HepG2 (cell line): Measurements from ENCODE around the gene ANKRD39. TPM values are rescaled to one million over a fixed set of nuclear protein-coding genes. Genes with fewer than 3 reads are reported as not detected.

Source experiments
- ATAC-seq: fragments of 200-7000 bp; cut with Tn5 transposase; 3 replicates; pipeline ENCODE4 v1.9.1; 2020; ENCODE audit warnings: mild to moderate bottlenecking, moderate library complexity
- BruUV-seq: library from RNA; stranded (reverse); fragments of 400-500 nt; replicated peaks from 2 replicates; lab custom pipeline; 2021; lab: Mats Ljungman, UMichigan
- CTCF ChIA-PET: fragments of 300-600 bp; formaldehyde crosslinking; extraction: SDS; loops from one replicate; lab custom pipeline; 2021; ENCODE audit warnings: low total read pairs, inconsistent platforms, low intra/inter-chr PET ratio; lab: Yijun Ruan, JAX
- POLR2A ChIA-PET: fragments of 350-600 bp; sonication (Branson Sonifier 250); formaldehyde crosslinking; loops from one replicate; lab custom pipeline; 2020; ENCODE audit warnings: antibody characterized with exemption, inconsistent platforms; lab: Yijun Ruan, JAX
- DNase-seq: peaks from one replicate; pipeline ENCODE4 v3.0.0-alpha.2; 2015; ENCODE audit warnings: low spot score
- FAIRE-seq: peaks from 3 replicates; lab custom pipeline; 2011; peaks lifted over from hg19 to GRCh38; lab: Jason Lieb, UNC
- H2AFZ ChIP-seq: one replicate; pipeline ENCODE4 v1.6.1; 2011; ENCODE audit warnings: low read length, inconsistent platforms
- H3K27ac ChIP-seq: fragments of 300-600 bp; 3 replicates; pipeline ENCODE4 v1.8.0; 2011; ENCODE audit warnings: mixed run types, mild to moderate bottlenecking, mixed read lengths, low read length, inconsistent platforms; ENCODE audit not compliant: insufficient read depth; ENCODE audit errors: extremely low read length
- H3K27me3 ChIP-seq, 2 experiments: fragments of 200-600 bp in 1 of 2; 2 replicates in 1 of 2; 3 replicates in 1 of 2; pipeline versions ENCODE4 v1.6.0 to v1.8.0; 2011; ENCODE audit warnings: low read length in 2 of 2, mild to moderate bottlenecking in 2 of 2, moderate library complexity in 2 of 2, inconsistent platforms in 1 of 2; ENCODE audit not compliant: insufficient read depth in 2 of 2, control insufficient read depth in 1 of 2
- H3K36me3 ChIP-seq, 2 experiments: fragments of 200-600 bp in 1 of 2; replicated peaks in 1 of 2; 2 replicates in 1 of 2; 3 replicates in 1 of 2; pipeline versions ENCODE4 v1.5.1 to v1.8.0; 2011; ENCODE audit warnings: low read length in 2 of 2, inconsistent platforms in 1 of 2; ENCODE audit not compliant: insufficient read depth in 2 of 2, control insufficient read depth in 1 of 2
- H3K4me1 ChIP-seq: 2 replicates; pipeline ENCODE4 v1.5.1; 2012; ENCODE audit warnings: low read length, inconsistent platforms; ENCODE audit not compliant: insufficient read depth
- H3K4me2 ChIP-seq: 2 replicates; pipeline ENCODE4 v1.6.0; 2011; ENCODE audit warnings: low read depth, low read length, inconsistent platforms
- H3K4me3 ChIP-seq, 3 experiments: fragments of 200-600 bp in 1 of 3; sonication (generic), shearing (Covaris generic) in 1 of 3; replicated peaks in 1 of 3; 2 replicates each; pipeline ENCODE4 v1.5.1; 2011 to 2016; ENCODE audit warnings: low read length in 3 of 3, inconsistent platforms in 2 of 3, low read depth in 2 of 3, mild to moderate bottlenecking in 2 of 3, control low read depth in 1 of 3, mixed read lengths in 1 of 3; ENCODE audit not compliant: insufficient read depth in 1 of 3
- H3K79me2 ChIP-seq: one replicate; pipeline ENCODE4 v1.6.1; 2011; ENCODE audit warnings: low read length, inconsistent platforms; ENCODE audit not compliant: insufficient read depth
- H3K9ac ChIP-seq: 2 replicates; pipeline ENCODE4 v1.6.0; 2011; ENCODE audit warnings: mild to moderate bottlenecking, low read depth, low read length, inconsistent platforms; ENCODE audit not compliant: insufficient read depth
- H3K9me3 ChIP-seq: 2 replicates; pipeline ENCODE4 v1.5.1; 2012; ENCODE audit warnings: mild to moderate bottlenecking, low read length
- H4K20me1 ChIP-seq: 2 replicates; pipeline ENCODE4 v1.6.0; 2011; ENCODE audit warnings: inconsistent platforms, mild to moderate bottlenecking, low read length, moderate library complexity; ENCODE audit not compliant: insufficient read depth
- ATF1 ChIP-seq: IDR thresholded peaks from 2 replicates; pipeline ENCODE4 v1.6.1; 2016; ENCODE audit warnings: mild to moderate bottlenecking, control low read depth
- CEBPB ChIP-seq: IDR thresholded peaks from 2 replicates; pipeline ENCODE4 v1.6.1; 2011; ENCODE audit warnings: low read depth, low read length, improper control_type of control experiment, borderline replicate concordance
- GABPB1 ChIP-seq: IDR thresholded peaks from 2 replicates; pipeline ENCODE4 v1.6.1; 2016; ENCODE audit warnings: mild to moderate bottlenecking, missing genetic modification reagents, moderate library complexity, missing compliant biosample characterization
- MAF1 ChIP-seq: sonication (generic); formaldehyde crosslinking; IDR thresholded peaks from 2 replicates; pipeline ENCODE4 v1.5.0; 2020; ENCODE audit warnings: missing genetic modification reagents, borderline replicate concordance
- MLX ChIP-seq: IDR thresholded peaks from 2 replicates; pipeline ENCODE4 v1.6.1; 2016
- NKX3-1 ChIP-seq: sonication (generic); formaldehyde crosslinking; IDR thresholded peaks from 2 replicates; pipeline ENCODE4 v1.5.0; 2020; ENCODE audit warnings: missing genetic modification reagents
- TBP ChIP-seq: sonication (generic); formaldehyde crosslinking; IDR thresholded peaks from 2 replicates; pipeline ENCODE4 v1.5.0; 2020; ENCODE audit warnings: missing genetic modification reagents
- ZBTB20 ChIP-seq: sonication (generic); formaldehyde crosslinking; IDR thresholded peaks from 2 replicates; pipeline ENCODE4 v1.8.1; 2023; ENCODE audit warnings: missing genetic modification reagents, low read depth, mild to moderate bottlenecking, borderline replicate concordance
- ZNF263 ChIP-seq: sonication (generic); formaldehyde crosslinking; IDR thresholded peaks from 2 replicates; pipeline ENCODE4 v1.4.0; 2020; ENCODE audit warnings: missing genetic modification reagents
- WGBS: methylation state at CpG from one replicate; pipeline ENCODE4 v1.1.6; 2017; ENCODE audit warnings: low lambda C conversion rate; 5-methylcytosine and 5-hydroxymethylcytosine counted together
- in situ Hi-C: cut with HindIII; loops from 2 replicates; pipeline ENCODE4 v1.10.0; 2017; ENCODE audit warnings: low pct_unique_long_range_greater_than_20kb; ENCODE audit not compliant: extremely low pct_ligation_motif_present
- intact Hi-C: fragments of 100-400 bp; cut with micrococcal nuclease; formaldehyde crosslinking; loops from one replicate; pipeline ENCODE4 v1.10.0; 2022; ENCODE audit not compliant: unreplicated experiment
- polyA plus RNA-seq, 8 experiments: library from polyadenylated mRNA; depleted of rRNA in 3 of 8; stranded (reverse) in 7 of 8; unstranded in 1 of 8; fragments of >200 nt; fragmentation: Illumina TruSeq in 4 of 8; extraction: Trizol in 4 of 8; gene quantifications; 2 replicates each; pipeline versions ENCODE4 v1.2.1 to v1.2.3, GENCODE V29; 2011 to 2016; ENCODE audit warnings: low read depth in 4 of 8, missing spikeins in 1 of 8, mixed read lengths in 1 of 8; ENCODE audit not compliant: insufficient read depth in 1 of 8
- total RNA-seq, 5 experiments: library from RNA; depleted of rRNA; stranded (reverse); fragments of >200 nt; fragmentation: Illumina TruSeq; extraction: Trizol; gene quantifications; 2 replicates each; pipeline ENCODE4 v1.2.3, GENCODE V29; 2016; ENCODE audit warnings: low read depth in 1 of 5

ANKRD39 gene
- total and polyA plus RNA-seq, 2 of the 13 experiments (the other 11 are each of a cell fraction or from before 2014, with no cell fraction given) = 23.2 to 24.8 TPM

DNA sequence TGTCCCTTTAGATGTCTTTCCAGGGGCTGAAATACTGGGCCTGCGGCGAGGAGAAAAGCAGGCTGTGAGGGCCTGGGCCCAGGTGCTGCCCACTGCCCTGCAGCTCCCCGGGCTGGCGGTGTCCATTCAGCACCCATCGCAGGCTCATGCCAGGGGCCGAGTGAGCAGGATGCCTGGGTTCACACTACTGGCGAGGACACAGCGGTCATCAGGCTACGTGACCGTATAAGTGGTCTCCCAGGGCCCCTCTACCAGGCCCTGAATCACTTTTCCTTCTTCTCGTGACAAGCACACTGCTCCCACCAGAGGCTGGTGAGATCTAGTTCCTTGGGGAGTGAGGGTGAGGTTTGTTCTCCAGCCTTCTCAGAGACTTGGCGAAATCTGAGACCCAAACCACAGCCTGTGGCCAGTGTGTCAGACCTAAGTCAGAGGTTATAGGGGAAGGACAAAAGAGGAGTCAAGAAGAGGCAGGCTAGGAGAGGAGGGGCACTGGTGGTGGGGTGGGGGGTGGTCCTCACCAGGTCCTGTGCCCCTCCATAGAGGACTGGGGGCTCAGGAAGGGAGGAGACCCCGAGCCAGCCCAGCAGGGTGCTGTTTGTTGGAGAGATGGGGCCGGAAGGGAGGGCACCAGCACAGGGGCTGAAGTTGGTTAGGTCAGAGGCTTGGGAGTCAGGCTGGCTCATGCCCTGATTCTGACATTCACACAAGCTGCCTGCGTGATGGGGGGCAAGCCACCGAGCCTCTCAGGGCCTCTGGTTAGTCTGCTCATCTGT is 18.6 kb upstream of the ANKRD39 start:
- FAIRE-seq (no peak), ATAC-seq (no peak), DNase-seq (no peak)
- H3K36me3 ChIP-seq = no peaks in the 10 kb centered on the region
- intact Hi-C loops = no loop called here
- in situ Hi-C loops = no loop called here
- CTCF ChIA-PET = no interaction called here
- peaks cover 8% of the 10 kb centered on the region for H3K4me1 ChIP-seq
- no peaks in the 10 kb centered on the region for H3K79me2 ChIP-seq
- no TSS peak for BruUV-seq
- POLR2A ChIA-PET = interaction anchor here (1.0 kb wide), 1 partner anchor 19 kb away, joined by 6 read pairs; the partner anchor contains the start of gene ANKRD39
- peaks cover 34 to 85% of the 10 kb centered on the region in 2 experiments for H3K27me3 ChIP-seq
- TF ChIP-seq ATF1 (CRISPR knock-in tag) = no peak
- TF ChIP-seq TBP (CRISPR knock-in tag) = no peak
- 45% methylated on average over 15 of the region's 16 CpGs for WGBS
- H2AFZ ChIP-seq = no peak overlapping the region
- no peak overlapping the region for H3K9ac ChIP-seq
- H3K4me2 ChIP-seq = no peak overlapping the region
- H3K4me3 ChIP-seq = no peak overlapping the region; a peak in 1 of 6 replicates
- no peak overlapping the region for H3K27ac ChIP-seq
- no peaks in the 10 kb centered on the region for H3K9me3 ChIP-seq
- H4K20me1 ChIP-seq = no peaks in the 10 kb centered on the region; the same call in 1 of the 2 replicates

DNA sequence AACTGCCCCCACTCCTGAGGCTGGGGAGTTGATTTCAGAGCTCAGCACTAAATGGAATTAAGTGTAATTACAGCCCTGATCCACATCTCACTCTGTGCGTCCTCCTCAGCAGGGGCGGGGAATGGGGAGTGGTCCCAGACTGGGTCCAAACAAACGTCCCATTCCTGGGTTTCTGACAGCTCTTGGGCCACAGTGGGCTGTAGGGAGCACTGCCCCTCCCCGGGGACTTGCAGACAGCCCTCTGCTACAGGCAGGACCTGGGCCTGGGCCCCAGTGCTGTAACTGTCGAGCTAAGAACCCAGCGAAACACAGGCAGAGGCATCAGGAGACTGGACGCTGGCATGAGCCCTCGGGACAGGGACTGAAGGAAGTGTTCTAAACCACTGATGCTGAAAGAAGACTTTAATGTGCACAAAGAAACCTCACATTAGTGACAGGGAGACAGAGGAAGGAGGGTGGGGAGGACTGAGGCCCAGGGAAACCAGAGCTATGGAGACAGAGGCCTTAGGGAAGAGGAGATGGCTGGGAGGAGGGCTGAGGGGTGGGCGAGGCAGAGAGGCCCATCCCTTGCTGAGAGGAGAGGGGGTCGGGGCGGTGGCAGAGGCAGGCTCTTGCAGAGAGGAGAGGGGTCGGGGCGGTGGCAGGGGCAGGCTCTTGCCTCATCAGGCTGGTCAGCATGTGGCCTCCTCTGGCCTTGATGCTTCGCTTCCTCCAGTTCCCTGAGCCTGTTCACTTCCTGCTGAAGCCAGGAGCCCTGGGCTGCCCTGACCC is 17.9 kb upstream of the ANKRD39 start:
- Histone ChIP-seq H3K27me3 (peaks cover 31 to 84% of the 10 kb centered on the region in 2 experiments), H3K79me2 (no peaks in the 10 kb centered on the region), H3K36me3 (no peaks in the 10 kb centered on the region), H3K9me3 (no peaks in the 10 kb centered on the region), H2AFZ (no peak overlapping the region), H3K4me1 (peaks cover 13% of the 10 kb centered on the region)
- CTCF ChIA-PET = no interaction called here
- no TSS peak for BruUV-seq
- in situ Hi-C loops = no loop called here
- no peak for TF ChIP-seq MLX
- TF ChIP-seq MAF1 (CRISPR knock-in tag) = no peak
- TF ChIP-seq ZNF263 (CRISPR knock-in tag) = peak; percentile 52; the same call in 1 of the 2 replicates
- no peak for TF ChIP-seq NKX3-1 (CRISPR knock-in tag)
- TF ChIP-seq GABPB1 = peak; percentile 37; the same call in 1 of the 2 replicates
- 0 out of 2 replicates have a peak, but pooled peaks have one; percentile 2 for TF ChIP-seq CEBPB
- no peak for TF ChIP-seq ZBTB20 (CRISPR knock-in tag)
- TF ChIP-seq, all 625 proteins: peak for 3
- no peaks in the 10 kb centered on the region for H4K20me1 ChIP-seq
- no peak for FAIRE-seq
- WGBS = 21% methylated on average over 14 of the region's 14 CpGs
- peak; percentile 39 for ATAC-seq
- H3K27ac ChIP-seq = no peak overlapping the region
- peak; percentile 27 for DNase-seq
- H3K9ac ChIP-seq = no peak overlapping the region
- H3K4me3 ChIP-seq = no peak overlapping the region; a peak in 1 of 6 replicates
- intact Hi-C loops = no loop called here
- no peak overlapping the region for H3K4me2 ChIP-seq
- POLR2A ChIA-PET = interaction anchor here (1.0 kb wide), 1 partner anchor 18 kb away, joined by 6 read pairs; the partner anchor contains the start of gene ANKRD39
